Breast epithelium (tissue), 4 donors: ENCODE results near the gene CLDN1. TPM values are rescaled to one million over a fixed set of nuclear protein-coding genes. Genes with fewer than 3 reads are reported as not detected.

Experiments
- DNase-seq, 2 donors: peaks; one replicate each; pipeline ENCODE4 v3.0.0-alpha.2; 2019; ENCODE audit warnings: low spot score in 2 of 2
- H3K27ac ChIP-seq, 2 donors: fragments of 200-600 bp; sonication (generic) in 1 of 2; one replicate each; pipeline ENCODE4 v1.5.1; 2016 to 2019; ENCODE audit warnings: mild to moderate bottlenecking in 1 of 2
- H3K27me3 ChIP-seq, 2 donors: fragments of 200-600 bp; sonication (generic) in 1 of 2; one replicate each; pipeline versions ENCODE4 v1.5.1 to v1.6.0; 2017 to 2019; ENCODE audit warnings: control low read depth in 1 of 2, mild to moderate bottlenecking in 1 of 2
- H3K36me3 ChIP-seq: fragments of 200-600 bp; one replicate; pipeline ENCODE4 v1.5.1; 2019
- H3K4me1 ChIP-seq, 2 donors: fragments of 200-600 bp; sonication (generic); one replicate each; pipeline ENCODE4 v1.5.1; 2016 to 2019; ENCODE audit warnings: control low read depth in 1 of 2
- H3K4me3 ChIP-seq, 3 donors: fragments of 200-600 bp; sonication (generic); 1 replicate in 2 of 3; 2 replicates in 1 of 3; pipeline ENCODE4 v1.5.1; 2016 to 2019; ENCODE audit warnings: mild to moderate bottlenecking in 3 of 3, moderate library complexity in 2 of 3
- H3K9me3 ChIP-seq, 2 donors: fragments of 200-600 bp; sonication (generic) in 1 of 2; one replicate each; pipeline ENCODE4 v1.5.1; 2016 to 2019; ENCODE audit warnings: control low read depth in 1 of 2
- POLR2A ChIP-seq: fragments of 450-650 bp; IDR thresholded peaks from one replicate; pipeline ENCODE4 v1.6.1; 2016; ENCODE audit warnings: antibody characterized with exemption, mild to moderate bottlenecking, moderate library complexity
- POLR2AphosphoS5 ChIP-seq, 3 donors: sonication (generic); formaldehyde crosslinking; IDR thresholded peaks; one replicate each; pipeline ENCODE4 v1.6.1; 2017; ENCODE audit warnings: antibody characterized with exemption in 3 of 3
- intact Hi-C: fragments of 100-400 bp; cut with DNase I; formaldehyde crosslinking; loops from one replicate; pipeline ENCODE4 v1.15.1; 2023; ENCODE audit warnings: low total_unique reads
- total RNA-seq, 3 donors: library from RNA; depleted of rRNA; stranded (reverse); fragments of >200 nt; gene quantifications; one replicate each; pipeline ENCODE4 v1.1.0, GENCODE V29; 2016
- TF ChIP-seq, protein P1 (sequence below), 3 donors: fragments of 450-650 bp; IDR thresholded peaks; one replicate each; pipeline ENCODE4 v1.5.1; 2016 to 2017; ENCODE audit warnings: antibody characterized with exemption in 3 of 3, mild to moderate bottlenecking in 3 of 3, moderate library complexity in 3 of 3

The CLDN1 gene, protein sequence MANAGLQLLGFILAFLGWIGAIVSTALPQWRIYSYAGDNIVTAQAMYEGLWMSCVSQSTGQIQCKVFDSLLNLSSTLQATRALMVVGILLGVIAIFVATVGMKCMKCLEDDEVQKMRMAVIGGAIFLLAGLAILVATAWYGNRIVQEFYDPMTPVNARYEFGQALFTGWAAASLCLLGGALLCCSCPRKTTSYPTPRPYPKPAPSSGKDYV
- total RNA-seq = 10 to 100 TPM in 1 of 3 donors, 1 to 10 TPM in 1, under 1 TPM in 1; 0.80 to 51.8 (median 2.9) TPM

DNA sequence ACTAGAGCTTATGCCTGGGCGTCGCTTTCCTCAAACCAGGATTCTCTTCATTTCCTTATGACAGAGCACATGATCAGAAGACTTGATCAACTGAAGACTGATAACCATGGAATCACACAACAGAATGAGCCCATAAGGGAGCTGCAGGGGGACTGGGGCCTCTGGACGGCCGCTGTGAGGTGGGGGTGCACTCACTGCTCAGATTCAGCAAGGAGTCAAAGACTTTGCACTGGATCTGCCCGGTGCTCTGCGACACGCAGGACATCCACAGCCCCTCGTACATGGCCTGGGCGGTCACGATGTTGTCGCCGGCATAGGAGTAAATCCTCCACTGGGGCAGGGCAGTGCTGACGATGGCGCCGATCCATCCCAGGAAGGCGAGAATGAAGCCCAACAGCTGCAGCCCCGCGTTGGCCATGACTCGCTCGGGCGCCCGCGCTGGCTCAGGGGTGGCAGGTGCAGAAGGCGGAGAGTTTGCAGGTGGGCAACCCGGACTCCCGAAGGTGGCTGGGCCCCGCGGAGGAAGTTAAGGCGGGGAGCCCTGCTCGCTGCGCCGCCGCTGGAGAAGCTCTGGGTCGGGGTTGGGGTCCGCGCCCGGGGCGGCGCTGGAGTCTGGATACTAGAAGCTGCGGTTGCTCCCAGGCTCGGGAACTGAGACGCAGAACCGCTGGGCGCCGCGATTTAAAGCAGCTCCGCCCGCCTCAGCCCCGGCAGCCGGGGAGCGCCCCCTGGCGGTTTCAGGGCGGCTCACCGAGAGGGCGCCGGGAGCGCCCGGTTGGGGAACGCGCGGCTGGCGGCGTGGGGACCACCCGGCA is at the start of gene CLDN1:
CLDN1 (minus strand) TSS at position 658 of the 815 bp plus-strand sequence; CDS start at position 418, 240 bp downstream.
- peak within 1 kb of the TSS; percentile 34 to 68 (median 58) for H3K4me3 ChIP-seq
- no peaks in the 10 kb centered on the region for H3K9me3 ChIP-seq
- no peaks in the 10 kb centered on the region for H3K4me1 ChIP-seq
- peak within 1 kb of the TSS; percentile 21 to 71 for H3K27ac ChIP-seq
- TF ChIP-seq, protein P1, sequence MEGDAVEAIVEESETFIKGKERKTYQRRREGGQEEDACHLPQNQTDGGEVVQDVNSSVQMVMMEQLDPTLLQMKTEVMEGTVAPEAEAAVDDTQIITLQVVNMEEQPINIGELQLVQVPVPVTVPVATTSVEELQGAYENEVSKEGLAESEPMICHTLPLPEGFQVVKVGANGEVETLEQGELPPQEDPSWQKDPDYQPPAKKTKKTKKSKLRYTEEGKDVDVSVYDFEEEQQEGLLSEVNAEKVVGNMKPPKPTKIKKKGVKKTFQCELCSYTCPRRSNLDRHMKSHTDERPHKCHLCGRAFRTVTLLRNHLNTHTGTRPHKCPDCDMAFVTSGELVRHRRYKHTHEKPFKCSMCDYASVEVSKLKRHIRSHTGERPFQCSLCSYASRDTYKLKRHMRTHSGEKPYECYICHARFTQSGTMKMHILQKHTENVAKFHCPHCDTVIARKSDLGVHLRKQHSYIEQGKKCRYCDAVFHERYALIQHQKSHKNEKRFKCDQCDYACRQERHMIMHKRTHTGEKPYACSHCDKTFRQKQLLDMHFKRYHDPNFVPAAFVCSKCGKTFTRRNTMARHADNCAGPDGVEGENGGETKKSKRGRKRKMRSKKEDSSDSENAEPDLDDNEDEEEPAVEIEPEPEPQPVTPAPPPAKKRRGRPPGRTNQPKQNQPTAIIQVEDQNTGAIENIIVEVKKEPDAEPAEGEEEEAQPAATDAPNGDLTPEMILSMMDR (IDR thresholded peaks at IDR 0.05) = peak; percentile 75 to 88 (median 85)
- TF ChIP-seq POLR2AphosphoS5 (IDR thresholded peaks at IDR 0.05) = no peak
- no peaks in the 10 kb centered on the region for H3K36me3 ChIP-seq
- DNase-seq = peak; percentile 59 to 78
- intact Hi-C loops = no loop called here
- H3K27me3 ChIP-seq = no peaks in the 10 kb centered on the region

DNA sequence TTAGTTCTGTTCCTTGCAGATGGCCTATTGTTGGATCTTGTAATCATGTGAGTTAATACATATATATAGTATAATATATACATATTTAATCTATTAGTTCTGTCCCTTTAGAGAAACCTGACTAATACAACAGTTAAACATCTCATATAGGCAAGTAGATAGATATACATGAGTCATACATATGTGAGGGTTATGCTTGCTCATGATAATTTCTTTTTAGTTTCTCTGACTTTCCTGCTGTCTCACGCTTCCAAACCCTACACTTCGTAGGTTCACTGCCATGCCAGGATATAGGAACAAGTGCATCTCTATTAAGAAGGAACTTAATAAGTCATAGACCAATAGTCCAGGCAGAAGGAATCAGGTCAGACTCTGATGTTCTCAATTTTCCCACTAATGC is 48.9 kb upstream of the CLDN1 start:
- Histone ChIP-seq H3K27me3 (no peaks in the 10 kb centered on the region), H3K9me3 (no peaks in the 10 kb centered on the region), H3K36me3 (no peaks in the 10 kb centered on the region), H3K27ac (no peak overlapping the region), H3K4me1 (no peaks in the 10 kb centered on the region), H3K4me3 (no peak overlapping the region)
- DNase-seq = no peak
- intact Hi-C loops = no loop called here
- TF ChIP-seq, protein P1 (IDR thresholded peaks at IDR 0.05) = no peak
- TF ChIP-seq POLR2A (no peak), POLR2AphosphoS5 (IDR thresholded peaks at IDR 0.05) (no peak)

DNA sequence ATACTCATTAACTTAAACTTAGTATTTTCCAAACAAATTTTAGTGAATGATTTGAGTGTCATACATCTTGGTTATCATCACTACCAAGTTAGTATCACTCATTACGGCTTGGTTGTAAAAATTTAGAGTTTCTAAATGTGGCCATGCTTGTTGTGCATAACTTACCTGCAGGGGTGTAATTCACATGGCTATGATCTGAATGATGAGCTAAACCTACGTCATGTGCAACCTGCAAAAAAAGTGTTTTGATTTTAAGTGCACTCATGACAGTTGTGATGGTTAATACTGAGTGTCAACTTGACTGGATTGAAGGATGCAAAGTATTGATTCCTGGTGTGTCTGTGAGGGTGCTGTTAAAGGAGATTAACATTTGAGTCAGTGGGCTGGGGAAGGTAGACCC is 48.1 kb upstream of the CLDN1 start:
- peak overlapping the region; percentile 44 to 54 for H3K27ac ChIP-seq
- H3K27me3 ChIP-seq = no peaks in the 10 kb centered on the region
- H3K36me3 ChIP-seq = no peaks in the 10 kb centered on the region
- intact Hi-C loops = no loop called here
- no peak overlapping the region for H3K4me3 ChIP-seq
- no peak for DNase-seq
- no peaks in the 10 kb centered on the region for H3K9me3 ChIP-seq
- no peaks in the 10 kb centered on the region for H3K4me1 ChIP-seq
- no peak for TF ChIP-seq POLR2AphosphoS5 (IDR thresholded peaks at IDR 0.05)
- TF ChIP-seq POLR2A = no peak
- TF ChIP-seq, protein P1 (IDR thresholded peaks at IDR 0.05) = no peak

DNA sequence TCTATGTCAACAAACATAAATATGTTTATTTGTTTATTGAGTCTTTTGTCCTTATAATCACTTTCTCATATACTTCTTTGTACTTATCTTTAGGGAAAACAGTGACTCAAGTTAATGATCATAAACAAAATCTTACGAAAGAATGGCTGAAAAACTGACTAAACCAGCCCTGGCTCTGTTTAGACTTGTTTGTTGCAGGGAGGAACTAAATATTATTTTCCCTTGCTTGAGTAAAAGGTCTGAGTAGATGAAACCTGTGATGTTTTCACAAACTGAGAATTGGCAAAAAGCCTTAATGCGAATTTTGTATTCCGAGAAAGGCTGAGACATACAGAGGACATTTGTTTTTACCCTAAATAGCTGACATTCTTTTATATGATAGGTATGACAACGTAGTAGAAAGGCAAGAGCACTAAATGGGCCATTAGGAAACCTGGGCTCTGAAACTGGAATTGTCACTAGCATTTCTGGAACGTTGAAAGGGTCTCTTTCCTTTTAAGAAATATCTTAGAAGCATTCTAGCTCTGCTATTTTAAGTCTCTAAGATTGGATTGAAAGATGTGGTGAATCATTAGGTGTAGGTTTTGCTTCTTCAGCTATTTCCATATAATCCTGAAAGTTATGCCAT is 47.5 kb upstream of the CLDN1 start:
- Histone ChIP-seq H3K27me3 (no peaks in the 10 kb centered on the region), H3K27ac (peak overlapping the region; percentile 44 to 54), H3K4me3 (no peak overlapping the region), H3K36me3 (no peaks in the 10 kb centered on the region), H3K9me3 (no peaks in the 10 kb centered on the region), H3K4me1 (no peaks in the 10 kb centered on the region)
- TF ChIP-seq POLR2AphosphoS5 (IDR thresholded peaks at IDR 0.05) (no peak), POLR2A (no peak)
- TF ChIP-seq, protein P1 (IDR thresholded peaks at IDR 0.05) = no peak
- intact Hi-C loops = no loop called here
- DNase-seq = no peak

DNA sequence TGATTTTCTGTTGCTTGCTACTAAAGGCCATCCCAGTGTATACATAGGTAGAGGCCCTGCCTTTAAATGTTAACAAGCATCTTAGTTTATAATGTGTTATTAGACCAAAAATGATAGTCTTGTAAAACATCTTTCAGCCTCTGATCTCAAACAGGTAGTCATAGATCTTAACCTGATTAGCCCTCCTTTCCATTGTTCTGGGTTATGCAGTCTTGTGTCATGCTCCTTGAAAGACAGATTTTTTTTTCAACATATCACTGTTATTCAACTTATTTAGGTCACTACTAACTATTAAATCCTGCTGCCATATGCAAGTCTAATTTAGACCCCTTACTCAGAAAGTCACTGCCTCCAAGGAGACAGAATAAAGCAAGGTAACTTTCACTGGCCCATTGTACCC is 46.6 kb upstream of the CLDN1 start:
- H3K27ac ChIP-seq = peak overlapping the region in 1 of 2 donors; percentile 54
- no peaks in the 10 kb centered on the region for H3K27me3 ChIP-seq
- no peak overlapping the region for H3K4me3 ChIP-seq
- no peaks in the 10 kb centered on the region for H3K9me3 ChIP-seq
- no peaks in the 10 kb centered on the region for H3K36me3 ChIP-seq
- no peak for DNase-seq
- no peaks in the 10 kb centered on the region for H3K4me1 ChIP-seq
- intact Hi-C loops = no loop called here
- TF ChIP-seq POLR2AphosphoS5 (IDR thresholded peaks at IDR 0.05) (no peak), POLR2A (no peak)
- TF ChIP-seq, protein P1 (IDR thresholded peaks at IDR 0.05) = no peak
